PC-3 (cell line): ENCODE results near the gene ZBTB21. TPM values are rescaled to one million over a fixed set of nuclear protein-coding genes. Genes with fewer than 3 reads are reported as not detected.

ENCODE experiments used
- ATAC-seq: fragments of 200-7000 bp; cut with Tn5 transposase; 2 replicates; pipeline ENCODE4 v1.9.1; 2020; ENCODE audit warnings: mild to moderate bottlenecking, moderate library complexity
- BruUV-seq: library from RNA; stranded (reverse); fragments of 400-500 nt; replicated peaks from 2 replicates; lab custom pipeline; 2021; lab: Mats Ljungman, UMichigan
- CTCF ChIA-PET: fragments of 300-600 bp; sonication (Branson Sonifier 250); formaldehyde crosslinking; loops from one replicate; lab custom pipeline; 2022; ENCODE audit warnings: antibody characterized with exemption; lab: Charles Lee
- POLR2A ChIA-PET: fragments of 300-600 bp; sonication (Branson Sonifier 250); formaldehyde crosslinking; loops from one replicate; lab custom pipeline; 2022; ENCODE audit warnings: antibody characterized with exemption; ENCODE audit not compliant: unreplicated experiment; lab: Charles Lee
- DNase-seq: peaks from one replicate; pipeline ENCODE4 v3.0.0-alpha.2; 2015
- H2AFZ ChIP-seq: fragments of 300-600 bp; sonication (generic); 2 replicates; pipeline ENCODE4 v1.6.0; 2016; ENCODE audit warnings: antibody characterized with exemption, low read length
- H3F3A ChIP-seq: fragments of 300-600 bp; sonication (generic); one replicate; pipeline ENCODE4 v1.6.0; 2017; ENCODE audit warnings: antibody characterized with exemption, low read length, control low read depth, mild to moderate bottlenecking; ENCODE audit not compliant: unreplicated experiment
- H3K27ac ChIP-seq: fragments of 300-600 bp; sonication (generic); 2 replicates; pipeline ENCODE4 v1.5.1; 2016; ENCODE audit warnings: mild to moderate bottlenecking, low read length
- H3K27me3 ChIP-seq: fragments of 300-600 bp; sonication (generic); 2 replicates; pipeline ENCODE4 v1.6.1; 2016; ENCODE audit warnings: low read length, mixed read lengths
- H3K36me3 ChIP-seq: fragments of 300-600 bp; sonication (generic); 2 replicates; pipeline ENCODE4 v1.6.1; 2016; ENCODE audit warnings: low read depth, mixed run types, low read length, mixed read lengths
- H3K4me1 ChIP-seq: fragments of 300-600 bp; sonication (generic); 2 replicates; pipeline ENCODE4 v1.5.1; 2016; ENCODE audit warnings: low read length; ENCODE audit not compliant: insufficient read depth
- H3K4me2 ChIP-seq: fragments of 300-600 bp; sonication (generic); 2 replicates; pipeline ENCODE4 v1.6.0; 2016; ENCODE audit warnings: low read length
- H3K4me3 ChIP-seq: fragments of 300-600 bp; sonication (generic); 2 replicates; pipeline ENCODE4 v1.5.1; 2016; ENCODE audit warnings: mild to moderate bottlenecking, low read length, mixed read lengths
- H3K79me2 ChIP-seq: fragments of 300-600 bp; sonication (generic); 2 replicates; pipeline ENCODE4 v1.6.1; 2017; ENCODE audit warnings: low read length, mixed read lengths
- H3K9ac ChIP-seq: fragments of 300-600 bp; sonication (generic); 2 replicates; pipeline ENCODE4 v1.6.0; 2016; ENCODE audit warnings: mild to moderate bottlenecking, low read length
- H3K9me2 ChIP-seq: fragments of 300-600 bp; sonication (generic); replicated peaks from 2 replicates; pipeline ENCODE4 v1.6.1; 2016; ENCODE audit warnings: mixed run types, low read length, mixed read lengths
- H3K9me3 ChIP-seq: fragments of 300-600 bp; sonication (generic); 2 replicates; pipeline ENCODE4 v1.6.1; 2016; ENCODE audit warnings: low read length, mixed read lengths
- H4K20me1 ChIP-seq: fragments of 300-600 bp; sonication (generic); 2 replicates; pipeline ENCODE4 v1.6.1; 2016; ENCODE audit warnings: low read length, mixed read lengths
- EZH2 ChIP-seq: fragments of 300-600 bp; sonication (generic); IDR thresholded peaks from one replicate; pipeline ENCODE4 v1.6.1; 2017; ENCODE audit warnings: antibody characterized with exemption, mild to moderate bottlenecking, low read length; ENCODE audit not compliant: unreplicated experiment
- EZH2phosphoT487 ChIP-seq: fragments of 300-600 bp; sonication (generic); IDR thresholded peaks from 2 replicates; pipeline ENCODE4 v1.6.1; 2018; ENCODE audit warnings: mild to moderate bottlenecking, antibody characterized with exemption, low read length, borderline replicate concordance
- intact Hi-C: fragments of 100-400 bp; cut with micrococcal nuclease; formaldehyde crosslinking; loops from 2 replicates; pipeline ENCODE4 v1.9.0; 2023
- total RNA-seq: library from RNA; depleted of rRNA; stranded (reverse); fragments of >200 nt; gene quantifications from 2 replicates; pipeline ENCODE4 v1.2.3, GENCODE V29; 2014
- TF ChIP-seq, protein P1 (sequence below): fragments of 300-600 bp; sonication (generic); conservative IDR thresholded peaks from 2 replicates; pipeline ENCODE4 v1.5.1; 2017; ENCODE audit warnings: antibody characterized with exemption, low read depth, mild to moderate bottlenecking, low read length

ZBTB21 gene
- total RNA-seq, 1 experiment from 2014 or later, result 8.1 TPM

DNA sequence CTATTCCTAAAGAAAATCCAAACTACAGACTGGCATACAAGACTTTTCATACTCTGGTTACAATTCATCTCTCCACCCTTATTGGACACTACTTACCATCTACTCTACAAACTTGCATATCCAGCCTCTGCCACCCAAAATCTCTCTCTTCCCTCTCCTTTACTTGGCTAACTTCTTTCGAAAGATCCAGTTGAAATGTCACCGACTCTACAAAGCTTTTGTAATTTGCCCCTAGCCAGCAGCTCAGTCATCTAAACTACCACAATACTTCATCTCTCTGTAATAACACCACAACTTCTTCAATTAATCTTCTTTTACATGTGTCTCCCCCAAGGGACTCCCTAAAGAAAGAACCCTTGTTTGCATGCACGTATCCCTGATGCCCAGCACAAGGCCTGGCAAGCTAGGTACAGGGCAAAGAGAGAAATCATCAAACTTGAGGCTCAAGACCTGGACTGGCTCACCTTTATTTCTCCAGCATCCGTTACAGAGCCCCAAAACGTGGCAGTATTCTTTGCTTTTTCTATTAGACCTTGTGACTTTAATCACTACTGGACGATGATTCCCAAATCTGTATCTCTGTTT, 2.7 kb downstream of the ZBTB21 start:
- CTCF ChIA-PET, result interaction anchor here (0.5 to 0.7 kb wide), 2 partner anchors 90 to 118 kb away, joined by 3 read pairs; no protein-coding TSS in a partner anchor
- Histone ChIP-seq H3K27ac (no peak overlapping the region), H3K4me3 (no peak overlapping the region), H2AFZ (no peak overlapping the region), H3K9me2 (no peaks in the 10 kb centered on the region), H3K4me2 (no peak overlapping the region; the same call in 1 of the 2 replicates), H3F3A (no peaks in the 10 kb centered on the region), H3K9ac (no peak overlapping the region), H3K36me3 (no peaks in the 10 kb centered on the region; the same call in 1 of the 2 replicates), H3K27me3 (no peaks in the 10 kb centered on the region), H4K20me1 (no peaks in the 10 kb centered on the region), H3K79me2 (peaks cover 73% of the 10 kb centered on the region), H3K9me3 (no peaks in the 10 kb centered on the region), H3K4me1 (peaks cover 37% of the 10 kb centered on the region)
- ATAC-seq (no peak), DNase-seq (no peak)
- TF ChIP-seq, protein P1, sequence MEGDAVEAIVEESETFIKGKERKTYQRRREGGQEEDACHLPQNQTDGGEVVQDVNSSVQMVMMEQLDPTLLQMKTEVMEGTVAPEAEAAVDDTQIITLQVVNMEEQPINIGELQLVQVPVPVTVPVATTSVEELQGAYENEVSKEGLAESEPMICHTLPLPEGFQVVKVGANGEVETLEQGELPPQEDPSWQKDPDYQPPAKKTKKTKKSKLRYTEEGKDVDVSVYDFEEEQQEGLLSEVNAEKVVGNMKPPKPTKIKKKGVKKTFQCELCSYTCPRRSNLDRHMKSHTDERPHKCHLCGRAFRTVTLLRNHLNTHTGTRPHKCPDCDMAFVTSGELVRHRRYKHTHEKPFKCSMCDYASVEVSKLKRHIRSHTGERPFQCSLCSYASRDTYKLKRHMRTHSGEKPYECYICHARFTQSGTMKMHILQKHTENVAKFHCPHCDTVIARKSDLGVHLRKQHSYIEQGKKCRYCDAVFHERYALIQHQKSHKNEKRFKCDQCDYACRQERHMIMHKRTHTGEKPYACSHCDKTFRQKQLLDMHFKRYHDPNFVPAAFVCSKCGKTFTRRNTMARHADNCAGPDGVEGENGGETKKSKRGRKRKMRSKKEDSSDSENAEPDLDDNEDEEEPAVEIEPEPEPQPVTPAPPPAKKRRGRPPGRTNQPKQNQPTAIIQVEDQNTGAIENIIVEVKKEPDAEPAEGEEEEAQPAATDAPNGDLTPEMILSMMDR, result no peak
- no peak for TF ChIP-seq EZH2phosphoT487
- POLR2A ChIA-PET, result no interaction called here
- BruUV-seq, result no TSS peak
- intact Hi-C loops, result no loop called here

DNA sequence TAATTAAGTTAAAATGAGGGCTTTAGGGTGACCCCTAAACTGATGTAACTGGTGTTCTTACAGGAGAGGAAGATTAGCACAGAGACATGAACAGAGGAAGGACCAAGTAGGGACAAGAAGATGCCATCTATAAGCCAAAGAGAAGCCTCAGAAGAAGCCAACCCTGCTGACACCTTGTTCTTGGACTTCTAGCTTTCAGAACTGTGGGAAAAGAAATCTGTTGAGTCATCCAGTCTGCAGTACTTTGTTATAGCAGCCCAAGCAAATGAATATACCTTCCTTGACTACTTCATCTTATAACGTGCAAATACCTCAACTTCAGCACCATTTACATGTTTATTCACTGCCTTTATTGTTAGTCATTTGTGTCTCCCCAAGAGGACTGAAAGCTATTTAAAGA, 3.4 kb downstream of the ZBTB21 start:
- intact Hi-C loops, result no loop called here
- DNase-seq (no peak), ATAC-seq (no peak)
- Histone ChIP-seq H3K4me1 (peaks cover 37% of the 10 kb centered on the region), H3K27ac (0 out of 2 replicates have a peak overlapping the region, but pooled peaks have one; percentile 2), H3K4me2 (no peak overlapping the region), H3K27me3 (no peaks in the 10 kb centered on the region), H3K79me2 (peaks cover 74% of the 10 kb centered on the region), H4K20me1 (no peaks in the 10 kb centered on the region), H3K9me2 (no peaks in the 10 kb centered on the region), H2AFZ (no peak overlapping the region), H3K9ac (no peak overlapping the region), H3F3A (no peaks in the 10 kb centered on the region), H3K4me3 (no peak overlapping the region), H3K9me3 (no peaks in the 10 kb centered on the region), H3K36me3 (peaks cover under 1% of the 10 kb centered on the region; the same call in 1 of the 2 replicates)
- ChIA-PET CTCF (interaction anchor here (0.7 kb wide), 1 partner anchor 119 kb away, joined by 3 read pairs; no protein-coding TSS in a partner anchor), POLR2A (no interaction called here)
- no TSS peak for BruUV-seq
- TF ChIP-seq EZH2, result no peak
- TF ChIP-seq, protein P1, result no peak
- TF ChIP-seq EZH2phosphoT487, result no peak
